C4-2B (cell line): ENCODE measurements around the gene CHSY3.

ENCODE experiments used
- H3K27ac ChIP-seq: fragments of 450-650 bp; 2 replicates; pipeline ENCODE4 v1.5.1; 2017
- CTCF ChIP-seq: fragments of 450-650 bp; conservative IDR thresholded peaks from 2 replicates; pipeline ENCODE4 v1.5.1; 2017; ENCODE audit warnings: mild to moderate bottlenecking
- ZFX ChIP-seq: fragments of 450-650 bp; IDR thresholded peaks from 2 replicates; pipeline ENCODE4 v1.6.1; 2017

CHSY3 gene

GRCh38 chr5:130102375-130102774, 198.1 kb downstream of the CHSY3 start:
- TF ChIP-seq ZFX (no peak), CTCF (no peak)
- no peak overlapping the region for H3K27ac ChIP-seq

- no peak overlapping the region for H3K27ac ChIP-seq
- no peak for TF ChIP-seq CTCF
- TF ChIP-seq ZFX, result no peak
Observed at GRCh38 chr5:130102960-130103359, 198.7 kb downstream of the CHSY3 start.

GRCh38 chr5:130104895-130105688, 200.8 kb downstream of the CHSY3 start:
- TF ChIP-seq CTCF, result no peak
- TF ChIP-seq ZFX, result no peak
- H3K27ac ChIP-seq, result no peak overlapping the region

- TF ChIP-seq CTCF (no peak), ZFX (no peak)
- H3K27ac ChIP-seq, result no peak overlapping the region
Observed at GRCh38 chr5:130106480-130106879, 202.2 kb downstream of the CHSY3 start.

- H3K27ac ChIP-seq, result no peak overlapping the region
- TF ChIP-seq ZFX (no peak), CTCF (peak; percentile 72)
Observed at GRCh38 chr5:130109152-130109551, 204.9 kb downstream of the CHSY3 start.

- H3K27ac ChIP-seq, result no peak overlapping the region
- TF ChIP-seq CTCF (no peak), ZFX (no peak)
Observed at GRCh38 chr5:130110328-130110727, 206.1 kb downstream of the CHSY3 start.

GRCh38 chr5:130111746-130112145, 207.5 kb downstream of the CHSY3 start:
- TF ChIP-seq CTCF, result no peak
- TF ChIP-seq ZFX, result no peak
- H3K27ac ChIP-seq, result no peak overlapping the region
